HS-5 (cell line): Measurements from ENCODE around the gene LACTBL1.
"Not testable (repeated sequence)": the region's sequence is repeated elsewhere in the genome, so short reads cannot be mapped to it uniquely, and the experiment has no call there.

Experiments used
- DNase-seq: peaks from one replicate; pipeline ENCODE4 v3.0.0-alpha.2; 2012; ENCODE audit warnings: low read depth

The LACTBL1 gene

GRCh38 chr1:22972760-22973159, at the start of gene LACTBL1:
Gene LACTBL1 (minus strand): TSS chr1:22972866. CDS start chr1:22972316, 550 bp downstream.
- no peak for DNase-seq

GRCh38 chr1:23021834-23022233, 49.2 kb upstream of the LACTBL1 start:
- no peak for DNase-seq

GRCh38 chr1:23020706-23021405, 48.2 kb upstream of the LACTBL1 start:
- DNase-seq: no peak

- DNase-seq: no peak
These were observed 47.4 kb upstream of the LACTBL1 start for GRCh38 chr1:23019863-23020625.

GRCh38 chr1:23019094-23019862, 46.6 kb upstream of the LACTBL1 start, which contains the start of gene KDM1A:
Gene KDM1A (plus strand): TSS chr1:23019468. CDS start chr1:23019597, 129 bp downstream.
- DNase-seq: peak; percentile 86

- DNase-seq: no peak
These were observed 46.0 kb upstream of the LACTBL1 start for GRCh38 chr1:23018661-23019093.

GRCh38 chr1:23013657-23014056, 41.0 kb upstream of the LACTBL1 start:
- DNase-seq: no peak

GRCh38 chr1:23010025-23010424, 37.4 kb upstream of the LACTBL1 start:
- not testable (repeated sequence) for DNase-seq

GRCh38 chr1:23008901-23009300, 36.2 kb upstream of the LACTBL1 start:
- DNase-seq: no peak

- no peak for DNase-seq
These were observed 34.4 kb upstream of the LACTBL1 start for GRCh38 chr1:23007106-23007505.

GRCh38 chr1:23004769-23005168, 32.1 kb upstream of the LACTBL1 start:
- not testable (repeated sequence) for DNase-seq

GRCh38 chr1:23004112-23004511, 31.4 kb upstream of the LACTBL1 start:
- DNase-seq: no peak

- DNase-seq: not testable (repeated sequence)
These were observed 29.6 kb upstream of the LACTBL1 start for GRCh38 chr1:23002218-23002617.

- not testable (repeated sequence) for DNase-seq
These were observed 27.5 kb upstream of the LACTBL1 start for GRCh38 chr1:23000133-23000532.

- DNase-seq: not testable (repeated sequence)
These were observed 24.9 kb upstream of the LACTBL1 start for GRCh38 chr1:22997528-22997927.

- DNase-seq: no peak
These were observed 23.1 kb upstream of the LACTBL1 start for GRCh38 chr1:22995774-22996173.

- not testable (repeated sequence) for DNase-seq
These were observed 20.6 kb upstream of the LACTBL1 start for GRCh38 chr1:22993220-22993795.

GRCh38 chr1:22992384-22992783, 19.7 kb upstream of the LACTBL1 start:
- not testable (repeated sequence) for DNase-seq

- no peak for DNase-seq
These were observed 11.3 kb upstream of the LACTBL1 start for GRCh38 chr1:22983944-22984343.

- not testable (repeated sequence) for DNase-seq
These were observed 7.8 kb upstream of the LACTBL1 start for GRCh38 chr1:22980471-22980790.

GRCh38 chr1:22978299-22978698, 5.6 kb upstream of the LACTBL1 start:
- DNase-seq: peak; percentile 67
